Fibroblast of gingiva (primary cell): ENCODE results near the gene ST7.

Experiments
- DNase-seq: peaks from one replicate; pipeline ENCODE4 v3.0.0-alpha.2; 2011; ENCODE audit warnings: low read depth

ST7 gene

GRCh38 chr7:117068511-117069145 lies 115.3 kb downstream of the ST7 start:
- DNase-seq, result no peak

- no peak for DNase-seq
Observed at GRCh38 chr7:117069379-117069778, 116.1 kb downstream of the ST7 start.

GRCh38 chr7:117071551-117071950 lies 118.2 kb downstream of the ST7 start:
- no peak for DNase-seq

GRCh38 chr7:117072620-117073118 lies 119.4 kb downstream of the ST7 start:
- DNase-seq, result no peak

GRCh38 chr7:117074378-117074777 lies 121.1 kb downstream of the ST7 start:
- DNase-seq, result no peak

GRCh38 chr7:117075934-117076333 lies 122.6 kb downstream of the ST7 start:
- DNase-seq, result no peak

GRCh38 chr7:117076426-117076943 lies 123.2 kb downstream of the ST7 start:
- DNase-seq, result no peak

- DNase-seq, result no peak
Observed at GRCh38 chr7:117077658-117078057, 124.4 kb downstream of the ST7 start.

- DNase-seq, result no peak
Observed at GRCh38 chr7:117082647-117083046, 129.3 kb downstream of the ST7 start.

GRCh38 chr7:117083648-117084047 lies 130.3 kb downstream of the ST7 start:
- DNase-seq, result no peak

- no peak for DNase-seq
Observed at GRCh38 chr7:117084286-117084685, 131.0 kb downstream of the ST7 start.

- no peak for DNase-seq
Observed at GRCh38 chr7:117085275-117085674, 132.0 kb downstream of the ST7 start.

GRCh38 chr7:117085769-117086463 lies 132.6 kb downstream of the ST7 start:
- peak; percentile 29 for DNase-seq

GRCh38 chr7:117086788-117087187 lies 133.5 kb downstream of the ST7 start:
- DNase-seq, result no peak

GRCh38 chr7:117087639-117088396 lies 134.5 kb downstream of the ST7 start:
- no peak for DNase-seq

- no peak for DNase-seq
Observed at GRCh38 chr7:117088623-117089194, 135.4 kb downstream of the ST7 start.

- no peak for DNase-seq
Observed at GRCh38 chr7:117090791-117091190, 137.5 kb downstream of the ST7 start.

- DNase-seq, result no peak
Observed at GRCh38 chr7:117091721-117092120, 138.4 kb downstream of the ST7 start.

- peak; percentile 23 for DNase-seq
Observed at GRCh38 chr7:117092785-117093184, 139.5 kb downstream of the ST7 start.

GRCh38 chr7:117094457-117094856 lies 141.2 kb downstream of the ST7 start:
- DNase-seq, result no peak

- no peak for DNase-seq
Observed at GRCh38 chr7:117095055-117095454, 141.8 kb downstream of the ST7 start.

- no peak for DNase-seq
Observed at GRCh38 chr7:117096330-117096729, 143.0 kb downstream of the ST7 start.
